HG02759 (cell line): ENCODE results near the gene OR2L13.
A peak's percentile ranks its signal among the peaks of the same experiment; 100 is the strongest.
"Not testable (repeated sequence)": the region's sequence is repeated elsewhere in the genome, so short reads cannot be mapped to it uniquely, and the experiment has no call there.

Source experiments
- ATAC-seq: cut with Tn5 transposase; IDR thresholded peaks from one replicate; pipeline ENCODE4 v1.9.1; 2021; ENCODE audit warnings: mild to moderate bottlenecking, moderate library complexity; ENCODE audit not compliant: unreplicated experiment

Gene OR2L13, protein sequence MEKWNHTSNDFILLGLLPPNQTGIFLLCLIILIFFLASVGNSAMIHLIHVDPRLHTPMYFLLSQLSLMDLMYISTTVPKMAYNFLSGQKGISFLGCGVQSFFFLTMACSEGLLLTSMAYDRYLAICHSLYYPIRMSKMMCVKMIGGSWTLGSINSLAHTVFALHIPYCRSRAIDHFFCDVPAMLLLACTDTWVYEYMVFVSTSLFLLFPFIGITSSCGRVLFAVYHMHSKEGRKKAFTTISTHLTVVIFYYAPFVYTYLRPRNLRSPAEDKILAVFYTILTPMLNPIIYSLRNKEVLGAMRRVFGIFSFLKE

DNA sequence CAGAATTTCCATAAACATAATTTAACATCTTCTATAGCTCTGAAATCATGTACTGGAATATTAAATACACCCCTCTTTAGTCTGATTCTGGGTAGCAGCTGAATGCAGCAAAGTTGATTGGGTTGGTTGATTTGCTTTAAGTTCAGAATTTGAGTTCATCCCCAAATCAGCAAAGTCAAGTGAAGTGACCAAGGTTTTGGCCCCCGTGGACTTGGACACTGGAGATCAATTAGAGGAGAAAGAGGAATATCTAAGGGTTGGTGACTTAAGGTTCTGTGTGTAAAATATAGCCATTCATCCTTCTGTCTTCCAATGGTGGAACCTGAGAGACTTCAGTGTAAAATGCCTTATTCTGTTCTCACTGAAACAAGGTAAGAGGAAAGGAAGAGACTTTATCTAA lies at the start of gene OR2L13:
TSS of gene OR2L13 (plus strand) at position 301 of the 400 bp plus-strand sequence. CDS start 4,192 bp downstream, outside the sequence.
- no peak for ATAC-seq

DNA sequence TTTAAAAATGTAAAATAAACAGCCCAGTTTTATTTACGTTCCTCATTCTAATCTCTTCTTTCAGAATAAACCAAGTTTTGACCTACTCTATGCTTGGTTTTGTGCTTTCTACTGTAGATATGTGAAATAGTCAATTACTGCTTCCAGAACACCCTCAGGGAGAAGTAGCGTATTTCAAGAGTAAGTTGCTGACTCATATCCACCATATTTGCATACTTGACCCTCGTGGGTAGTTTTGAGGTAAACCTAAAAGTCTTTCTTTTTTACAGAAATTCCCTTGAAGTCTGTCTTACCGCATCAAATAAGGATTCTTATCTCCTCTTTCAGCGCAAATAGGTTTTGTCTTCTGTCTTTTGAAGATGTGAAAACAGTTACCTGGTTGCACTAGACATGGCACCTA lies 49.8 kb upstream of the OR2L13 start:
- ATAC-seq = peak; percentile 56

DNA sequence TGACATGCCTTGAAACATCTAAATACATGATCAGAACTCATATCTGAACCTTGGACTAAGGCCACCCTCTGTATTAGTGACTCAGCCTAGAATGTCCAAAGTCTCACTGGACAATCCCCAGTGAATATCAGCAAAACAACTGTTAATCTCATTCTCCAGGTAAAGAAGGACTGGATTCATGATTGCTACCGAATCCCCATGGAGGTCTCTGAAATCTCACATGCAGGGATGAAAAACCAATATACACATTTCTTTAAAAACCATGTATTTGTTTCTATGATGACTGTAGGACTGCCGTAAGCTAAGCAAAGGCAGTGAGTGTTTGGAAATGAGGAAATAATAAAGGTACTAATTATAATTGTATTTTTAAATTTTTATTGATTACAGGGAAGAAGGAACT lies 48.4 kb upstream of the OR2L13 start, which contains the start of gene OR2L3:
TSS of gene OR2L3 (plus strand) at position 301 of the 400 bp plus-strand sequence. CDS start 13,846 bp downstream, outside the sequence.
- no peak for ATAC-seq

DNA sequence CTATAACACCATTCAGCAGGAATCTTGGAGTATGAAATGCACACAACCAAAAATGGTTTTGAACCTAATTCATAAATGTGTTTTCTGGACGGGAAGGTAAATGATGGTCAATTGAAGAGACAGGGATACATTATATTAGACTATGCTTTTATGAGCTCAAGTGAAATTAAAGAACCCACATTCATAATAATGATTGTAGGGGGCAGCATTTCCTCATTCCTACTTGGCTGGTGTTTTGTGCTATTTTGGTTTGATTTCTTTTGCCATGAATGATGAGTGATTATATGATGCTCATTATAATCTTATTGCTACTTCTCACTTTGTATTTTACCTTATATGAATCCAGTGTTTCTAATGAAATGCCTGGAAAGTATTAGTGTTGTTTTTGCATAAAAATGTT lies 48.0 kb upstream of the OR2L13 start:
- no peak for ATAC-seq

DNA sequence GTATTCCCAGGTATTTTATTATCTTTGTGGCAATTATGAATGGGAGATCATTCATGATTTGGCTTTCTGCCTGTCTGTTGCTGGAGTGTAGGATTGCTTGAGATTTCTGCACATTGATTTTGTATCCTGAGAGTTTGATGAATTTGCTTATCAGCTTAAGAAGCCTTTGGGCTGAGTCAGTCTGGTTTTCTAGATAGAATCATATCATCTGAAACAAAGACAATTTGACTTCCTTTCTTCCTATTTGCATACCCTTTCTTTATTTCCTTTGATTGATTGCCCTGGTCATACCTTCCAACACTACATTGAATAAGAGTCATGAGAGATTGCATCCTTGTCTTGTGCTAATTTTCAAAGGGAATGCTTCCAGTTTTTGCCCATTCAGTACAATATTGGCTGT lies 40.3 kb upstream of the OR2L13 start:
- ATAC-seq = no peak

DNA sequence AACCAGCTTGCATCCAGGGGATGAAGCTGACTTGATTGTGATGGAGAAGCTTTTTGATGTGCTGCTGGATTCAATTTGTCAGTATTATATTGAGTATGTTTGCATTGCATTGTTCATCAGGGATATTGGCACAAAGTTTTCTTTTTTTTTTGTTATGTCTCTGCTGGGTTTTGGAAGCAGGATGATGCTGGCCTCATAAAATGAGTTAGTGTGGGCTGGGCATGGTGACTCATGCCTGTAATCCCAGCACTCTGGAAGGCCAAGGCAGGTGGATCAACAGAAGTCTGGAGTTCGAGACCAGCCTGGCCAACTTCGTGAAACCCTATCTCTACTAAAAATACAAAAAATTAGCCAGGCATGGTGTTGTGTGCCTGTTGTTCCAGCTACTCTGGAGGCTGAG lies 39.7 kb upstream of the OR2L13 start:
- ATAC-seq = no peak

DNA sequence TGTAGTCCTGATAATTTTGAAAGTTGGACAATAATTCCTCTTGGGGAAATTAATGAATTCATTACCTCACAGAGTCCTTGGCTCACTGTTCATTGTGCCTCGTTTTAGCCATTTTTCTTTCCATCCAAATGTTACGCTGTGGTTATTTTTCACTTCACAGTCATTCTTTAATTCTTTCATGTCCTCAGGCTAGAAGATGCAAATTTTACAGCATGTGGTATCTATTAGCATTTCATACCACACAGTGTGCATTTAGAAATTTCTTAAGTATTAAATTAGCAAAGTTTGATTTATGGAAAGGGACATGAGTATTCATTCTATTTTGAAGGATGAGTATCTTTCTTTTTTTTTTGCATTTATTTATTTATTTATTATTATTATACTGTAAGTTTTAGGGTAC lies 29.9 kb upstream of the OR2L13 start:
- ATAC-seq = no peak

DNA sequence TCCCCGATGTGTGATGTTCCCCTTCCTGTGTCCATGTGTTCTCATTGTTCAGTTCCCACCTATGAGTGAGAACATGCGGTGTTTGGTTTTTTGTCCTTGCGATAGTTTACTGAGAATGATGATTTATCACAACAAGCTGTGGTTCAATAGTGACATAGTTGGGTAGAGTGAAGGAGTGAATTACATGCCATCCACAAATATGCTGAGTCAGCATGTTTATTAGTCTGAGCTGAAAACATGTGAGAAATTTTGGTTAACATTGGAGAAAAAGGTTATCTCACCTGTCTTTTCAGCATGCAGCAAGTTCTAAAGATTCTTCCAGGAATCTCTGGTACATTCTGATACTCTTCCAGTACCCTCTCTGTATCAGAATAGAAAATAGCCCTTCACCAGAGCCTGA lies 29.4 kb upstream of the OR2L13 start:
- ATAC-seq = no peak

DNA sequence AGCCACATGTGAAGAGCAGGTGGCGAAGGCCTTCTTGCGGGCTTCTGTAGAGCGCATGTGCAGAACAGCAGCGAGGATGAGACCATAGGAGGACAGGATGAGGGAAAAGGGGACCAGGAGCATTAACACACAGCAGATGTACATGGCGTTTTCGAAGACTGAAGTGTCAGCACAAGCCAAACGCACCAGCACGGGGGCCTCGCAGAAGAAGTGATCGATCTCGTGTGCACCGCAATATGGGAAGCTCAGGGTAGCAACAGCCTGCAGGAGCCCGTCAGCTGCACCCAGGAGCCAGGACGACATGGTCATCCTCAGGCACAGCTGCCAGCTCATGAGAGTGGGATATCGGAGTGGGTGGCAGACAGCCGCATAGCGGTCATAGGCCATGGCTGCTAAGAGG lies 11.1 kb upstream of the OR2L13 start:
- ATAC-seq = not testable (repeated sequence)

DNA sequence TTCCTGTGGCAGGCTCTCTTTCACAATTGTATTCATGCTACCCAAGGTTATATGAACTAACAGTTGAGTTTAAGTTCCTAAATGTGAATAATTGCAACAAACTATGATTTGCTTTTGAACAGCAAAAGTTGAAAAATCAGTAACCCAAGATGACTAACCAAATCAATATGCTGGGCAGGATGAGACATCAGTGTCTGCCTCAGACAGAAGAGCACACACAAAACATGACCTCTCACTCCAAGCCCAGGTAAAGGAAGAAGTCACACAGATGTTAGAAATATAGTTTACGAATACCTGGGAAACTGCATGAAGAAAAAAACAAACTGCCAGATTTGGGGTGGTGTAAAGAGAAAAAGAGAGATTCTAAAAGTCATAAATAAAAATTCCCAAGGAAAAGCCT lies 3.5 kb downstream of the OR2L13 start:
- ATAC-seq = no peak

DNA sequence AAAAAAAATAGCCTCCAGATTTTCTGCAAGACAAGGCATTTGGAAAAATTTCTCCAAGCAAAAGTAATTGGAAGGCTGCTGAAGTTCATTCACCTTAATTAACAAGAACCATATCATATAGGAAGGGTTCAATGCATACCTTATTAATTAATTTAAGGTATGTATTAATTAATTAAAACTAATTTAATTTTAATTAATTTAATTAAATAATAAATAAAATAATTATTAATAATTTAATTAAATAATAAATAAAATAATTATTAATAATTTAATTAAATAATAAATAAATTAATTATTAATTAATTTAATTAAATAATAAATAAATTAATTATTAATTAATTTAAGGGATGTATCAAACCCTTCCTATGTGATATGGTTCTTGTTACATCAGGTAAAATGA lies 7.9 kb downstream of the OR2L13 start:
- ATAC-seq = no peak

DNA sequence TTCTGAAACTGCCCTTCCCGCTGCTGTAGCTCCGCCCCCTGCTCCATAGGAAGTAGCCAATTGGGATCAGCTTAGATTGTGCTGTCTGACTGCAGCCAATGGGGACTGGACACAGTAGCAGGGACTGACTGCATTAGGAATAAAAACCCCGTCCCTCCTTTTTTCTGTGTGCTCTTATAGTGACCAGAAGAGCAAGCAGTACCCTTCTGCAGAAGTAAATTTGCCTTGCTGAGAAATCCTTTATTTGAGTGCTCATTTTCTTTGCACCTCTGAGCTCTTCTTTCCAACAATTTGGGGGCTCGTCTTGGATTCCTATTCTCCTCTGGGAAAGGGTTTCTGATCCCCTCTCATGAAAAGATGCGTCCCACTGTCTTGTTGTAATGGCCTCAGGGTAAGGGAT lies 16.2 kb downstream of the OR2L13 start:
- ATAC-seq = no peak

DNA sequence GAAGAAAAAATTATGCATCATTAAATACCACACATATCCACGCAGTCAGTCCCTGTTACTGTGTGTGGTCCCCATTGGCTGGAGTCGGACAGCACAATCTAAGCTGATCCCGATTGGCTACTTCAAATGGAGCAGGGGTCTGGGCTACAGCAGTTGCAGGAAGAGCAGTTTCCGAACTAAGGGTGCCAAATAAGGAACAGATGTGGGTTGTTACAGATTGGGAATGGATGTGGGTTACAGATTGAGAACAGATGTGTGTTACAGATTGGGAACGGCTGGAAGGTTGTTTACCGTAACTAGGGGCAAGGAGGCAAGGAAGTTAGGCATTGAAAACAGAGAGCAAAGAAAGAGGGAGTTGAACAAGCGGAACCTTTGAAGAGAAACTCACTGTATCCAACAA lies 19.9 kb downstream of the OR2L13 start:
- no peak for ATAC-seq

DNA sequence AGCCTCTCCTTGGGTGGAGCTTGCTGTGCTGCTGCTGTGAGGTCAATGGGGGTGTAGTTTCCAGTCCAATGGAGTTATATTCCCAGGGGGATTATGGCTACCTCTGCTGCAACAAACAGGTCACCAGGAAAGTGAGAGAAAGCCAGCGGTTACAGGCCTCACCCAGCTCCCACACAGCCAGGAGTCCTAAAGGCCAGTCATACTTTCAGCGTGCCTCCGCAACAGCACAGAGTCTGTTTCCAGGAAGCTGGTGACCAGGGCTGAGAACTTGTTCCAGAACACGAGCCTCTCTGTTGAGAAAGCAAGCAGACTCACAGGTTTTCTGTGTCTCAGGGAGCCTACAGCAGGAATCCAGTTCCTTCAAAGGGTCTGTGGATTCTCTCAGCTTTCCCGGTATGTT lies 32.7 kb downstream of the OR2L13 start:
- no peak for ATAC-seq

DNA sequence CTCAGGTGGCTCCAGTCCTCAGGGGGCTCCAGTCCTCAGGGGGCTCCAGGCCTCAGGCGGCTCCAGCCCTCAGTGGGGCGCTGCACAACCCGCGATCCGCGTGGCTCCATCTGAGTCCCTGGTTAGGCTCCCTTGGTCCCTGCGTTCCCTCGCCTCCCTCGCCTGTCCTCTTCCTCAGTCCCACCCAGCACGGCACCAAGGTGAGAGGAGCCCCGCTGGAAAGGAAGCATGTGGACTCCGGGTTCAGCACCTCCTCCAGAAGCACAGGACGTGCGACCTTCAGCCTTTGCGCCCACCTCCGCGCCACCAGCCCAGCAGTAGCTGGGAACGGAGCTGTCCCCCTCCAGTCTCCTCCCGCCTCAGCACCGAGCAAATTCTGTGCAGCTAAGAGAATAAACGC lies 41.8 kb downstream of the OR2L13 start:
- no peak for ATAC-seq

DNA sequence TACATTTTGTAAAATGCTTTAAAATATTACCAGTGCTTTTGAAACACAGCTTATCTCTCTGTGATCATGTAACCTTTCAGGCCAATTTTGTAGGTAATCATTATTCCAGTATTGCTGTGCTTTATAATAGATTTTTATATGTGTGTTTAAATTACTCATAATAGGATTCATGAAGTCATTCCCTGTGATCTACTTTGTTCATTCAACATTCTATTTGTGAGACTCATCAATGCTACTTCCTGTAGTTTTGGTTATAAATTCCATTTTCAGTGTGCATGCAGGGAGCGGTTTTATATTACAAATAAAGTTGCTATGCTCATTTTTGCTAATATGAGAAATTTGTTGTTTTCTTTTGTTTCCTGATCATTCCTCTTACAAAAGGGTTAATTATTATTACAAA lies 45.9 kb downstream of the OR2L13 start:
- no peak for ATAC-seq

DNA sequence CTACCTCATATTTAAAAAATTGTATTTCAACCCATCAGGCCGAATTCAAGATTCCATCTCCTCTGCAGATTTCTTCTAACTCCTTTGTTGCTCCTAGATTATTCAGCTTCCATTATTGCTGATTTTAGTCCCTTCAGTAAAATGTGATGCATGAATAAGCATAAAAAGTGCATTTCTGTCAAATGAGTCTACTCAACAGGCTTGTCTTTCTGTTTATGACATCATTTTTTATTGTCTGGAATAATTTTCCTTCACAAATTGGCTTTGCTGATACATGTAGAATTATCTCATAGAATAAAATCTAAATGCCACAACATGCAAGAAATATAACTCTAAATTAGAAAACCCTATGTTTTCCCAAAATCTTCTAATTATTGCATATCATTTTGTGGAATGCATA lies 48.3 kb downstream of the OR2L13 start:
- ATAC-seq = no peak

DNA sequence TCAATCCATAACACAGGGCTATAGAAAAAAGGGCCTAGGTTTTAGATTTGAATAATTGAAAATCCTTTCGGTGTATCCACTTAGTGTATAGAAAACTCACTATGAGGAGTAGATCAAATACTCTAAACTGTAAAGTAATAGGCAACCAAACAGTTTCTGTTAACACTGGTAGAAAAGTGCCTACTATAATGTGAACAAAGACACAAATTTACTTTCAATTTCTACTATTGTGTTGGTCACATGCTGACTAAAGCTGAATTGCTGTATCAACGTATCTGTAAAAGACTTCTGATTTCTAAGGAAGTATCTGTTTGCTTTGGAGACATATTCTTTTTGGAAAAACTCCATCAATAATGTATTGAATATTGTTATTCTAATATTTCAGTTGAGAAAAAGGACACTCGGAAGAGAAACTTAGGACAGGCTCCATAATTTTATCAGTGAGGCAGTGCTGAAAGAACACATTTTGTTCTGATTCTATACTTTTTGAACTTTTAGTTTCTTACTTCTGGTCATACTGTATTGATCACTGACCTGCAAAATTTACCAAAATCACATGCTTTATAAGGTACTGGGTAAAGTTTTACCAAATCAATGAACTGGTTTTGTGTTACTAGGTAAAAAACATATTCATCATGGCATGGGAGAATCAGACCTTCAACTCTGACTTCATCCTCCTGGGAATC lies 49.7 kb downstream of the OR2L13 start, which contains the start of gene OR2M5:
TSS of gene OR2M5 (plus strand) at position 636 of the 686 bp plus-strand sequence. CDS start at position 636, 0 bp downstream.
- ATAC-seq = no peak
